Activated CD4-positive, alpha-beta T cell treated with anti-CD3 and anti-CD28 coated beads for 1 hour (primary cell): ENCODE results near the gene CACNG6.

Experiments used
- DNase-seq: peaks from one replicate; pipeline ENCODE4 v3.0.0-alpha.2; 2020

The CACNG6 gene

GRCh38 chr19:54047616-54048015 lies 56.2 kb downstream of the CACNG6 start:
- no peak for DNase-seq
